Fibroblast of villous mesenchyme (primary cell): ENCODE results near the gene IL18R1. TPM values are rescaled to one million over a fixed set of nuclear protein-coding genes. Genes with fewer than 3 reads are reported as not detected.

ENCODE experiments used
- DNase-seq: peaks from one replicate; pipeline ENCODE4 v3.0.0-alpha.2; 2010; ENCODE audit warnings: low read depth
- H3K4me3 ChIP-seq: 2 replicates; pipeline ENCODE4 v1.5.1; 2011; ENCODE audit warnings: low read depth, mild to moderate bottlenecking, low read length
- CTCF ChIP-seq: IDR thresholded peaks from 2 replicates; pipeline ENCODE4 v1.5.1; 2012; ENCODE audit warnings: low read depth, mild to moderate bottlenecking, low read length; ENCODE audit not compliant: insufficient read depth
- total RNA-seq: library from RNA; depleted of rRNA; stranded (reverse); fragments of >200 nt; gene quantifications from 2 replicates; pipeline ENCODE4 v1.2.3, GENCODE V29; 2012

IL18R1 gene, protein sequence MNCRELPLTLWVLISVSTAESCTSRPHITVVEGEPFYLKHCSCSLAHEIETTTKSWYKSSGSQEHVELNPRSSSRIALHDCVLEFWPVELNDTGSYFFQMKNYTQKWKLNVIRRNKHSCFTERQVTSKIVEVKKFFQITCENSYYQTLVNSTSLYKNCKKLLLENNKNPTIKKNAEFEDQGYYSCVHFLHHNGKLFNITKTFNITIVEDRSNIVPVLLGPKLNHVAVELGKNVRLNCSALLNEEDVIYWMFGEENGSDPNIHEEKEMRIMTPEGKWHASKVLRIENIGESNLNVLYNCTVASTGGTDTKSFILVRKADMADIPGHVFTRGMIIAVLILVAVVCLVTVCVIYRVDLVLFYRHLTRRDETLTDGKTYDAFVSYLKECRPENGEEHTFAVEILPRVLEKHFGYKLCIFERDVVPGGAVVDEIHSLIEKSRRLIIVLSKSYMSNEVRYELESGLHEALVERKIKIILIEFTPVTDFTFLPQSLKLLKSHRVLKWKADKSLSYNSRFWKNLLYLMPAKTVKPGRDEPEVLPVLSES
- 0.43 and 0.64 TPM in 2 replicates for total RNA-seq

GRCh38 chr2:102355526-102356380, at the start of gene IL18R1:
IL18R1 (plus strand) TSS chr2:102355796; CDS start chr2:102362661, 6,865 bp downstream.
- peak; percentile 74 for DNase-seq
- TF ChIP-seq CTCF, result peak; percentile 88
- peak within 1 kb of the TSS; percentile 73 for H3K4me3 ChIP-seq

GRCh38 chr2:102306125-102306524, 49.5 kb upstream of the IL18R1 start:
- DNase-seq, result no peak
- no peak for TF ChIP-seq CTCF
- no peak overlapping the region for H3K4me3 ChIP-seq

GRCh38 chr2:102310964-102311640, 44.5 kb upstream of the IL18R1 start, which contains the start of gene IL1RL1:
IL1RL1 (plus strand) TSS chr2:102311563; CDS start chr2:102338265, 26,702 bp downstream.
- TF ChIP-seq CTCF, result no peak
- DNase-seq, result no peak
- H3K4me3 ChIP-seq, result no peak within 1 kb of the TSS

DNA sequence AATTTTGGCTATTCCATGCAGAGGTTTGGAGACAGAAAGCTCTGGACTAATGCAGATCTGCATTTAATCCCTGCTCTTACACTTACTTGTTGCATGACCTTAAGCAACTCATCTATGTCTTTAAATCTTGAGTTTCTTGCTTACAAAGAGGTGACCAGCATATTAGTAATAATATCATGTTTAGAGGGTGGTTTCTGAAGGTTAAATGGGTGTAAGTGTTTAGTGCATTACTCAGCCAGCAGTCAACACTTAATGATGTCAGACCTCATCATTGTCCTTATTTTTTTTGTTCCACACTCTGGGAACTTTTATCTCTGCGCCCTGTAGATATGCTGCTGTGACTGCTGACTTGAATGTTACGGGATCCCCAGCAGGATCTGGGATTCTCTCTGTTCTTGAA, 42.6 kb upstream of the IL18R1 start:
- TF ChIP-seq CTCF, result no peak
- H3K4me3 ChIP-seq, result no peak overlapping the region
- DNase-seq, result peak; percentile 48

GRCh38 chr2:102313471-102313870, 42.1 kb upstream of the IL18R1 start:
- DNase-seq, result no peak
- no peak overlapping the region for H3K4me3 ChIP-seq
- no peak for TF ChIP-seq CTCF

GRCh38 chr2:102313950-102314349, 41.6 kb upstream of the IL18R1 start:
- H3K4me3 ChIP-seq, result no peak overlapping the region
- DNase-seq, result no peak
- no peak for TF ChIP-seq CTCF
